ENCODE results near the gene EED.
"Not testable (repeated sequence)": the region's sequence is repeated elsewhere in the genome, so short reads cannot be mapped to it uniquely, and the experiment has no call there.

EED gene

DNA sequence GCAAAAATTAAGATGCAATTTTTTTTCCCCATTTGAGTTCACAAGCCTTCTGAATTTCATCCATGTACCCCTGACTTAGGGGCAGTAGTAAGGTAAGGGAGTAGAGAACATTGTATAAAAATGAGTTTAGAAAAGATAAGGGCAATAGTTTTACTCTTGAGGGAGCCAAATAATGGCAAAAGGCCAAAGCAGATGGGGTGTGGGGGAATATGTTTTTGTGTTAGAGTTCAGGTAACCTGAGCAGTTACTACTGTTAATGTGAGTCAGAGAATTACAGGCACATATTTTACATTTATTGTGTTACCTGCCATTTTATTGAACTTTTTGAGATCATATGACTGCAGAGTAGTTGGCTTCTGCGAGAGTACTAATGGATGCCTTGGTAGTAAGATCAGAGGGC lies 3.1 kb downstream of the EED start:
- no peak for DNase-seq (ENCODE audit: low read depth in 2 of 2)

DNA sequence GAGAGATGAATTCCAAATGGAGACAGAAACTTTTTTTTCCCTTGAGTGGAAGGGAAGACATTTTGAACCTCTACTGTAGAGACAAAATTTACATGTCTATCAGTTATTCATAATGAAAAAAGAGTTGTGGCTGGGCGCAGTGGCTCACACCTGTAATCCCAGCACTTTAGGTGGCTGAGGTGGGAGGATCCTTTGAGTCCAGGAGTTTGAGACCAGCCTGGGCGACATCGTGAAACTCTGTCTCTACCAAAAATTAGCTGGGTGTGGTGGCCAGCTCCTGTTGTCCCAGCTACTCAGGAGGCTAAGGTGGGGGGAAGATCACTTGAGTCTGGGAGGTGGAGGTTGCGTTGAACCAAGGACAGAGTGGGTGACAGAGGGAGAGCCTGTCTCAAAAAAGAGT lies 4.1 kb downstream of the EED start:
- DNase-seq (ENCODE audit: low read depth in 2 of 2), result no peak

DNA sequence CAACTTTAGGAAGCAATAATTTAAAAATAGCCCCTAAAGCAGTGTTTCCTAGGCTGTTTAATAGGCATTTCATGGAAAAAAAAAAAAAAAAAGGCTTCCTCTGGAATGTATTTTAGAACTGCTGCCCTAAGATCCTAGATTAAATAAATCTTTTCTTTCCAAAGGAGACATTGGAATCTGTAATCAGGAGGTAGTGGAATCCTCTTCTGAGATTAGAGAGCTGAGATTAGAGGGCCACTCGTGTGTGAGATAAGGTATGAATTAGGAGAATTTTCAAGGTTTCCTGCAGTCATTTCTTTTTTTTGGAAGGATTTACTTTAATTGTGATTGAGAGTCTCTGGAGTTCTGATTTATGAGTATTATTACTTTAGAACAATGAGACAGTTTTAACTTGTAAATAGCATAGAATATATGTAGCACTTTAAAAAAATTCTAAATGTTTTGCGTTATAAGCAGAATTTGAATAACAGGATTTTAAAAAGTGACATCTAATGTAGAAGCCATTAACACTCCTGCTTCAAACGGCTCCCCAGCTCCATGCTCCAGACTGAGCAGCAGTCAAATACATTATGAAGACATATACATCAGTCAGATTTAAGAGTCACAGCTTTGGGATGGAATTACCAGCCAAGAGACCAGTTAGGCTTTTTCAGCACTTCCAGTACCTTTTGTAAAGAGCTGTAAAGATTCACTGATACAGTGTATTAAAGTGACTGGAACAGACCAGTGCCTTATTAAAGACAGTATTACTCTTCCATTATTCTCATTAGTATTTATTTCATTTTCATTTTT lies 5.0 kb downstream of the EED start:
- DNase-seq (ENCODE audit: low read depth in 2 of 2), result no peak

DNA sequence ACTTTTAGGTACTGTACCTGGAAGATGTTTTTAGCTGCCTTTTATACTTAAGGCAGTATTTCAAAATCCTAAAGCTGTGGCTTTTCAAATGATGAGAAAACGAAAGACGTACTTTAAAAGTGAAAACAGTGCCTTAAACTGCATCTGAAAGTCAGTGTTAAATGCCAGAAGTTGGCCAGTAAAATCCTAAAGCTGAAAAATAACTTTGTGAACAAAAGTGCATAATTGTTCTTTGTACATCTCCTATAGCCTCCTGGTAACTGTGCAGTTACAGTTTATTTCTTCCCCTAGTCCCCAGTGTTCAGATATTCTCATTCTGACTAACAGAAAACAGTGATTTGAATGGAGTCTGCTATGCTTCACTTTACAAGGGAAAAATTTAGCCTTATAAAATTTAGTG lies 6.8 kb downstream of the EED start:
- DNase-seq (ENCODE audit: low read depth in 2 of 2), result no peak

DNA sequence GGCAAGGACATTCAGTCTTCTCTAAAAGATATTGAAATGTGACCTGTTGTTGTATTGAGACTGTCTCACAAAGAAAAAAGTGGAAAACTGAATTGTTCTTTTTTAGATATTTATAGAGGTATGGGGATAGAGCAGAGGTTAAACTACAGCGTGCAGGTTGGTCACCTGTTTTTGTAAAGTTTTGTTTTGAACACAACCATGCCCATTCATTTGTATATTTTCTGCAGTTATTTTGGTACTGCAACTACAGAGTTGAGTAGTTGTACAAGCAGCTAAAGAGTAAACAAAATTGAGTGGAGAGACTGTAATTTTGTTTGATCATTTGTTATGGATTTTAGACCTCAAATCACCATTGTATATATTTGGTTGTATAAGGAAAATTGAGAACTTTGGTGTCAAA lies 11.3 kb downstream of the EED start:
- DNase-seq (ENCODE audit: low read depth in 2 of 2), result no peak

DNA sequence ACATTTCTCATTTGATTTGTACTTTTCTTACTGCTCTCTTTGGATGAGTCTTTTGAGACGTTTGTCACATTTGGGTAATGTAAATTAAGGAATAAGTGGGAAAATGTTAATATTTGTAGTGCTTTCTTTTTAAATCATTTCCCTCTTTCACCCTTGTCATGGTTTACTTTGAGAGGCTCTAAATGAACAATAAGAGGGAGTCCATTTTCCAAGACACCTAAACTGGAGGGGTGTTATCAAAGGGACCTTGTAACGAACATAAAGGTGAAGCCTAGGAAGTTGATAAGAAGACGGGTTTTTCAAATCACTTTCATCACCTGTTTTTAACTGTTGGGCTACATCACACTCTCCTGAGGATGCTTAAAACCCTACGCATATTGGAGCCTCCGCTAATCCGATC lies 12.1 kb downstream of the EED start:
- no peak for DNase-seq (ENCODE audit: low read depth in 2 of 2)

DNA sequence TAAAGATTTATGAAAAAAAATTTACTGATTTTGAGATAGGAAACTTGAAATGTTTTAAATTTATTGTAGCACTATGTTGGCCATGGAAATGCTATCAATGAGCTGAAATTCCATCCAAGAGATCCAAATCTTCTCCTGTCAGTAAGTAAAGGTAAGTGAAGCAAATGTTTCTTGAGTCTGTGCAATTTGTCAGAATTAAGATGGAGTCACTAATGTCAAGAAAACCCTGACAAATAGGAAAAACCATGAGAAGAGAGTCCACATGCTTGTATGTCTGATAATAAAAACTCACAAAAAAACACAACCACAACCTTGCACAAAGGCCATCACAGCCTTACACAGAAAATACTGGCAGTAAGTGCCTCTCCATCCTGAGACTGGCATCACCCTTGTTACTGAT lies 12.9 kb downstream of the EED start:
- no peak for DNase-seq (ENCODE audit: low read depth in 2 of 2)

DNA sequence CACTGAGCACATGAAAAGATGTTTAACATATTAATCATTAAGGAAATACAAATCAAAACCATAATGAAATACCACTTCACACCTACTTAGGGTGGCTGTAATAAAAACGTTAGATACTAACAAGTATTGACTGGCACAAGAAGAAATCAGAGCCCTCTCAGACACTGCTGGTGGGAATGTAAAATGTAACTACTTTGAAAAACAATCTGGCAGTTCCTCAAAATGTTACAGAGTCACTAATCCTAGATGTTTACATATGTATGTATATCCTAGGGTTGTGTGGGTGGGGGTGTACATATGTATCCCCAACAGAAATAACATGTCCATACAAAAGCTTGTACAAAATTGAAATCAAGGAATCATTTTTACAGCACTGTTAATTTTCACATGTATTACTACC lies 15.2 kb downstream of the EED start:
- no peak for DNase-seq (ENCODE audit: low read depth in 2 of 2)

DNA sequence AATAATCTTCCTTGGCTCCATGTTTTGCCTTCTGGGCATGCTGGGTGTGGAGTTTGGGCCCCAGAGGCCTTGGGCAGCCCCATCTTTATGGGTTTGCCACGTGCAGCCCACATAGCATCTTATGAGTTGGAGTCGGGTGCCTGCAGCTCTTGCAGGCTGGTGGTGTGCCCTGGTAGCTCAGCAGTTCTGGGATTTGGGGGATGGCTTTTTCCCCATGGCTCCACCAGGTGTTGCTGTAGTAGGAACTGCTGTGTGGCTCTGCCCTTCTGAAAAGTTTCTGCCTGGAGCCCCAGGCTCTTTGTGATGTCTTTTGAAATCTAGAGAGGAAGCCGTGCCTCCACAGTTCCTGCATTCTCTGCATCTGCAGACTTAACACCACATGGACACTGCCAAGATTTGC lies 16.8 kb downstream of the EED start:
- DNase-seq (ENCODE audit: low read depth in 2 of 2), result no peak

DNA sequence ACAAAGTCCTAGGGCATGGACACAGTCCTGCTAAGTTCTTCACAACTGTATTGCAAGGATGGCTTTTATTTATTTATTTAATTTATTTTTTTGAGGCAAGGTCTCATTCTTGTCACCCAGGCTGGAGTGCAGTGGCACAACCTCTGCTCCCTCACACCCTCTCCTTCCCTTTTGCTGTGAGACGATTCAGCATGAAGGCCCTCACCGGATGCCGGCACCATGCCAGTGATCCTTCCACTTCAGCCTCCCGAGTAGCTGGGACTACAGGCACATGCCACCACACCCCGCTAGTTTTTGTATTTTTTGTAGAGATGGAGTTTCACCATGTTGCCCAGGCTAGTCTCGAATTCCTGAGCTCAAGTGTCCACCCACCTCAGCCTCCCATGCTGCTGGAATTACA lies 17.8 kb downstream of the EED start:
- no peak for DNase-seq (ENCODE audit: low read depth in 2 of 2)

DNA sequence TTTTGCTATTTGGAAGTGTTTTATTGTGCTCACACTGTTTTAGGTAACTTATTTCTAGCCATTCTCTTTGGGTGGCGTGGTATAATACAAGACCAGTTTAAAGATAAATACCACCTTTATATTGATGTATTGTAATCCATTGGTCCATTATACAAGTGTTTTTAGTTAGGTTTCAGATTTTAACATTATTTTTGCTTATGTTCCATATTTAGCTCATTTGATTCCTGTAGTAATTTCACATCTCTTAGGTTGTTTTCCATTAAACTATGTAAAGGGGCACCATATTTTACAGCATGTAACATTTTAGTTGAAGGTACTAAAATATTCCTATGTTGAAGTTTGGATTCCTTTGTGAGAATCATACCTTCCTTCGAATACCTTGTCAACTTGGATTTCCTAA lies 20.1 kb downstream of the EED start:
- no peak for DNase-seq (ENCODE audit: low read depth in 2 of 2)

DNA sequence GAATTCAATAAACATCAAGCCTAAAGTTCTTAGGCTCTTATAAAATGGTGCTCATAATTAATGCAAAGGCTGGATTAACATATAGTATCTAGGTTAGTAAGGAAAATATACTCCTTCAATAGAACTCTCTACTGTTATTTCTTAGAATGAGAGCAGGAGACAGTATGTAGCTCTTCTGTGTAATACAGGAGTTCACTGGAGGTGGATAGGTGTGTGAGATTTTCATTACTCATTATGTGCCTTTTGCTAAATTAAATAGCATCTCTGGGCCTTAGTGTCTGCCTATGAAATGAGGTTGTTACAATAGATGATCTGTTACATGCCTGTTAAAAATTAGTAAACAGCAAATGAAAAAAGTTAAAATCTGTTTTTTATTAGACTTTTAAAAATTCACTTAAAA lies 20.6 kb downstream of the EED start:
- no peak for DNase-seq (ENCODE audit: low read depth in 2 of 2)

DNA sequence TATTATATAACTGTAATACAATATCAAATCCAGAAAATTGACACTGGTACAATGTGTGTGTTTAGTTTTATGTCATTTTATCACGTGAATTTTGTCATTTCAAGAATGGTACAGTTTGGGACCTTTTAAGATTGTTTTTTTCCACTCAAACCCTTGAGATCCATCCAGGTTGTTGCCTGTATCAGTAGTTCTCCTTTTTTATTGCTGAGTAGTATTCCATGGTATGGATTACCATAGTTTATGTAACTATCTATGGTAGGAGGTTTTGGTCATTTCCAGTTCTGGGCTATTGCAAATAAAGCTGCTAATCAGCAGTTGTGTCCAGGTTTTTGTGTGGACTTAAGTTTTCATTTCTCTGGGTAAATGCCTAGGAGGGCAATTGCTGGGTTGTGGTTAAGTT lies 25.1 kb downstream of the EED start:
- DNase-seq (ENCODE audit: low read depth in 2 of 2), result no peak

DNA sequence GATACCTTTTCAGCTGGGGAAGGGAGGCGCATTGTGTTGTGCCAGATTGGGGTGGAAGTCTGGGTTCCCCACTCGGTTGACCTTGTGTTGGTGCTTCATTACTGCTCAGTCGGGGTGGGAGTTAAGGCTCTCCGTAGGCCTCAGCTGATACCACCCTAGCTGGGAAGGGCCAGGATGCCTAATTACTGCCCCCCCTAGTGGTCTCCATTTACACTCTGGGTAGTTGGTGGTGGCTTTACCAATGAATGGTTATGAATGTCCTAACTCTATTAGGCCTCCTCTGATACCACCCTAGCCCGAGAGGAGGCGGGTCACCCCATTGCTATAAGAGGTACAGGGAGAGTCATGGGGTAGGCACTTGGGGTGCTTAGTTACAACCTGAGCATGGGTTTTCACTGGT lies 29.9 kb downstream of the EED start:
- no peak for DNase-seq (ENCODE audit: low read depth in 2 of 2)

DNA sequence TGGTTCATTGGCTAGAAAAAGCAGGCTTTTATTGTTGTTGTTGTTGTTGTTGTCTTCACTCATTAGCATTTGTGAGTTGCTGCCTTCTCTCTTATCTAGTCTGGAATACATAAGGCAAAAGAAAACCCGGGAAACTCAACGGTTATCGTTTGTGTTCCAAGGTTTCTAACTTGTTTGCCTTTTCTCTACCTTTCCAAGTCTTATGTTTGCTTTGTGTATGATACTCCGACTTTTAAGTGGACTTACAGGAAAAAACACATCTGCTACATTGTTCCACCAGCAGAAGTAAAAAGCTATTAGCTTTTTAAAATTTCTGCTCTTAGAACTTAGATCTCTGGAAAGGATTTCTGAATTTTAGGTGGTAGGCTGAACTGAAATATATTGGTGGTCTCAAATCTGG lies 30.4 kb downstream of the EED start:
- no peak for DNase-seq (ENCODE audit: low read depth in 2 of 2)

DNA sequence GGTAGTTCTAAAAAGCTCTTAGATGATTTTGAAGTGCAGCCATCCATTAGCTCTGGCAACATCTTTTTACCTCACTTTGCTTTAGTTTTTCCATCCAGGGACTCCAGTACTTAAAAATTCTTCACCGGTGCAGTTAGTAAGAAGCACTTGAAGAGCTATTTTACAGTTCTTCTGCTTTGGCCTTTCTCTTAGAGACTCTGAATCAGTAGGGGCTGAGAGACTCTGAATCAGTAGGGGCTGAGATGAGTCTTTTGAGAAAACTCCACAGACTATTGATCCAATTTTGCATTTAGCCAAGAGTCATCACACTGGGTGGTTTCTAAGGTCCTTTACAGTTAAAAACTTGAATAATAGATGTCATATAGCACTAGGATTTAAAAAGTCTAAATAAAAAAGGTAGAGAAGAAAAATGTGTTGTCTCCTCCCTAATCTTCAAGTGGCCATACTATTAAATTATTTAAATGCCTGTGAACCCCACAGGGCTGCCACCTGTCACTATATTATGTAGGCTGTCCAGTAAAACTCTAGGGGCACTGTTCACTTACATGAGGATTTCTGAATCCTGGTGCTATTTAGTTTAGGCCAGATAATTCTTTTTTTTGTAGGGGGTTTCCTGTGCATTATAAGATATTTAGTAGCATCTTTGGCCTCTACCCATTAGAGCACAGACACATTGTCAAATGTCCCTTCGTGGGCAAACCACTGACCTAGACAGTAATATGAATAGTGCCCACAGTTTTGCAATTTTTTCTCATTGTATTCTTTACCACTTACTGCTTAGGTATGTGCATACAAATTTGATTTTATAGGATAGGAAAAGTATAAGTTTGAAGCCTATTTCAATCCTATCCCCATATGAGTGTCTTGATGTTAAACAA lies 31.2 kb downstream of the EED start:
- no peak for DNase-seq (ENCODE audit: low read depth in 2 of 2)

DNA sequence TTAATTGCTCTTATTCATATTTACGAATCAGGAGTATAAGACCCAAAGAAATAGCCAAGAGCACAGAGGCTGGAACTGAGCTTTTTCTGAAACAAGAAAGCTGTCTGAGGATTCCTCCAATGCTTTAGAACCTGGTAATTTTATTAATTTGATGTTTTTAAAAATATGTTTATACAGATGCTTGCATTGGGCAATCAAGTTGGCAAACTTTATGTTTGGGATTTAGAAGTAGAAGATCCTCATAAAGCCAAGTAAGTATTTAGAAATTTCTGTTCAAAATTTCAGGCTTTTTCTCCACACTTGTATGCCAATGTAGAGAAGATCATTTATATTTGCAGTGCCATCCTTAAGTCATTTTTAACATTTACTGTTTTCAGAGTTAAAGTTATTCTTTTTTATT lies 33.2 kb downstream of the EED start:
- DNase-seq (ENCODE audit: low read depth in 2 of 2), result no peak

DNA sequence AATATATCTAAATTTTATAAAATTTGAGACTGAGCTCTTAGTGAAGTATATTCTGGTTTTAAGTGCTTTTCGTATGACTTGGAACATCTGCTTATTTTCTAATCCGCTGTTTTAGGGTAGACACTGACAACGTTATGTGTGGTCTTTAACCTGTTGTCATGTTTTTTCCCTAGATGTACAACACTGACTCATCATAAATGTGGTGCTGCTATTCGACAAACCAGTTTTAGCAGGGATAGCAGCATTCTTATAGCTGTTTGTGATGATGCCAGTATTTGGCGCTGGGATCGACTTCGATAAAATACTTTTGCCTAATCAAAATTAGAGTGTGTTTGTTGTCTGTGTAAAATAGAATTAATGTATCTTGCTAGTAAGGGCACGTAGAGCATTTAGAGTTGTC lies 33.7 kb downstream of the EED start:
- DNase-seq (ENCODE audit: low read depth in 2 of 2), result no peak

DNA sequence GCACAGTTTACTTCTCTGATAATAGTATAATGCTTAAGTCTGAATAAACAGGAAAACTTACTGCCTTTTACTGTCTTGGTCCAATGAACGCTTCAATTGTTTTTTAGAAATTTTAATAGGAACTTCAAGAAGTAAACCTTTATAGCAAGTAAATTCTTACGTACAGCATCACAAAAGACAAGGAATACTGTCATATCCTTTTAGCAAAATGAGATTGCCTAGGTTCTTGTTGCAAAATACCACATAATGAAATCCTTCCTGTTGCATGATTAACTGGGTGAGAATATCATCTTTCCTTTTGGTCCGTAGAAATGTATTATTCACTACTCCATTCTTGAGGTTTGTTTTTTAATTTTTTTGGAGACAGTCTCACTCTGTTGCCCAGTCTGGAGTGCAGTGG lies 35.2 kb downstream of the EED start:
- DNase-seq (ENCODE audit: low read depth in 2 of 2), result no peak

DNA sequence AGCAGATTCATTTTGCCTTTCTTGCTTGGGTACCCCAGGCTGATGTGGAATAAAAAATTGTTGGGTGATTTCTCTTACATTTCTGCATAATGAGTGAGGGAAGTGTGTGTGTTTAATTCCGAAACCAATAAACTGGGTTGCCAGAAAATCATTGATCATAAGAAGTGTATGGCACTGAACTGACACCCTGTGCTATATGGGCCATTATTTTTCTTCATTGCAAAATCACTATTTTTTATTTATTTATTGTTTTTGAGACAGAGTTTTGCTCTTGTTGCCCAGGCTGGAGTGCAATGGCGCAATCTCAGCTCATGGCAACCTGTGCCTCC lies 42.9 kb downstream of the EED start:
- DNase-seq (ENCODE audit: low read depth in 2 of 2), result no peak

DNA sequence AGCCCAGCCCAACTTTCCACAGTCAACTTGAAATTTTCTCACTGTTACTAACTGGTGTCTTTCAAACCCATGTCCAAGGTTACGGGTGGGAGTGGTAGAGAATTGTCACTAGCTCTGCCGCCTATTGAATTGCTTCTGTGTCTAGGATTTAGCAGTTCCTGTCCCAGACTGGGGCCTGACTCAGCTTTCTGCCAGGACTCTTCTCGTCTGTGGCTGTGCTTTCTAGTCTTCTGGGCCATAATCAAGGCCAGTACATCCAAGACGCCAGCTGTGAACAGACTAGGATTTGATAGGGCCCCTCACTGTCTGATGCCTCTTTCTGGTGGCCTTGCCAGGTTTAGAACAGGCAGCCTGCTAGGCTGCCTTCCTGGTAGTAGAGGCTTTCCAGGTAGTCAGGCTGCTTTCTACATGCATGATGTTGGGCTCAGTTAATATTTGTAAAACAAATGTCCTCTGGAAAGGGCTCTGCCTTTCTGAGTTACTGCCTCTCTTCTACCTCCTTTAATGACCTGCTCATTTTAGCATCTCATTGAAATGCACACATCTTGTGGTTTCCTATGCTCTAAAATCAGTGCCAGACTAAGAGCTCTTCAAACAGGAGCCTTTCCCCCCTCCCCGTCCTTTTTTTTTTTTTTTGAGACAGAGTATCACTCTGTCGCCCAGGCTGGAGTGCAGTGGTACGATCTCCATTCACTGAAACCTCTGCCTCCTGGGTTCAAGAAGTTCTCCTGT lies 44.4 kb downstream of the EED start:
- no peak for DNase-seq (ENCODE audit: low read depth in 2 of 2)

DNA sequence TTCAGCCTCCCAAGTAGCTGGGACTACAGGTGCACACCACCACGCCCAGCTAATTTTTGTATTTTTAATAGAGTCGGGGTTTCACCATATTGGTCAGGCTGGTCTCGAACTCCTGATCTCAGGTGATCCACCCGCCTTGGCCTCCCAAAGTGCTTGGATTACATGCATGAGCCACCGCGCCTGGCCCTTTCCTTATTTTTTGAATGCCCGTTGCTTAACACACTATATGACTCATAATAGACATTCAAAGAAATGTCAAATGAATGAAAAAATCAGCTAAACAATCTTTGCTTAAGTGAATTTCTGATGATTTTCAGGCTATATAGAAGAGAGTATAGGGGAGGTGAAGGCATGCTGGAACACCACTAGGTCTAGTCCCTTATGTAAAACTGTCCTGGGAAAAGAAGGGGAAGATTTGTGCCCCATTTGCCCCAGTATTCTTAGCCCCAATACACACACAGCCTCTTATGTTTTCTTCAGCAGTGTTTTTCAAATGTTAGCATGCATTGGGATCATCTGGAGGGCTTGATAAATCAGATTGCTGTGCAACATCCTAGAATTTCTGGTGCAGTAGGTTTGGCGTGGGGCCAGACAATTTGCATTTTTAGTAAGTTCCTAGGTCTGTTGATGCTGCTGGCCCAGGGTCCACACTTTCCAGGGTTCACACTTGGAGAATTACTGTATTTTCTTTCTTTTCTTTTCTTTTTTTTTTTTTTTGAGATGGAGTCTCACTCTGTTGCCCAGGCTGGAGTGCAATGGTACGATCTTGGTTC lies 45.1 kb downstream of the EED start:
- DNase-seq (ENCODE audit: low read depth in 2 of 2), result not testable (repeated sequence)
